ENCODE results near the gene SLC22A23. TPM values are rescaled to one million over a fixed set of nuclear protein-coding genes. Genes with fewer than 3 reads are reported as not detected.

SLC22A23 gene
- total RNA-seq, 1 donor from 2014 or later = 19.4 TPM

- DNase-seq (ENCODE audit: low spot score, unreplicated experiment) = no peak
- H3K36me3 Mint-ChIP-seq (ENCODE audit: insufficient read depth) = no peaks in the 10 kb centered on the region
- H3K27ac Mint-ChIP-seq = no peak overlapping the region
- no peak for TF ChIP-seq CTCF (IDR thresholded peaks at IDR 0.05; ENCODE audit: unreplicated experiment)
- H3K4me1 Mint-ChIP-seq (ENCODE audit: low read depth) = peaks cover 11% of the 10 kb centered on the region
- no peak overlapping the region for H3K4me3 Mint-ChIP-seq (ENCODE audit: low read depth)
- no peaks in the 10 kb centered on the region for H3K9me3 Mint-ChIP-seq (ENCODE audit: low read depth)
- no peaks in the 10 kb centered on the region for H3K27me3 Mint-ChIP-seq
Measured at GRCh38 chr6:3444276-3445088, 12.4 kb downstream of the SLC22A23 start.

GRCh38 chr6:3443221-3443515 is 13.7 kb downstream of the SLC22A23 start:
- H3K36me3 Mint-ChIP-seq (ENCODE audit: insufficient read depth) = no peaks in the 10 kb centered on the region
- no peak overlapping the region for H3K27ac Mint-ChIP-seq

DNA sequence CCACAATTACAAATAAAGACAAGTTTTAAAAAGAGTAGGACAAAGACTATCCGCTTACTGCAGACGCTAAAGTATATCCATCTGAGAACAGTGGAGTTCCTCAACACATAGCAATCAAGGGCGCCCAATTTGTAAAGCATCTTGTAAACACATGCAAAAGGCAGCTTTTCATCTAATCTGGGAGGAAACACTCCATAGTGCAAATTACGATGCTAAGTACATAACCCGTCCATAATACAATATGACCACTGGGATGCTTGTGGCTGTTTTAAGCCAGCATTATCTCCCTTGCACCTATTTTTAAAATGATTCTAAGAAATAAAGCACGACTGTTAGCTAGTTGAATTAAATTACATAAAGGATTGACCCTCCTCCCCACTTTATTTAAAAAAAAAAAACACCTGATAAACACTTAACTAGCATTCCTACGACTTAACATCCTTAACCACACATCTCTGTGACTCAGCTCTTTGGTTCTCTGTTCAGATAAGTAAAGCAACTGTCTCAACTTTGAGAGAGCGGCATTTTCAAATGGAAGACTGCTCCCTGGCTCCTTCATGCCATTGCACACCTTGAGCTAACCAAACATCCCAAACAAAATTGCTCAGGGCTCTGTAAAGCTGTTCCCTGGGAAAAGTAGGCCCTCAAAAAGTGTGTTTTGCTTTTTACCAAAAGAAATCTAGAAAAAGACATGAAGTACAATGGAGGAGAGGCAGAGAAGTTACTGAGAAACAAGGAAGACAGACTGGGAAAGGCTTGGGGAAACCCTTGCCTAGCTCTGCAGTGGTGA is 14.2 kb downstream of the SLC22A23 start:
- DNase-seq (ENCODE audit: low spot score, unreplicated experiment) = no peak
- TF ChIP-seq CTCF (IDR thresholded peaks at IDR 0.05; ENCODE audit: unreplicated experiment) = no peak
- Mint-ChIP-seq H3K4me1 (ENCODE audit: low read depth) (peaks cover 11% of the 10 kb centered on the region), H3K9me3 (ENCODE audit: low read depth) (no peaks in the 10 kb centered on the region), H3K27me3 (no peaks in the 10 kb centered on the region), H3K36me3 (ENCODE audit: insufficient read depth) (peaks cover 2% of the 10 kb centered on the region), H3K27ac (peak overlapping the region; percentile 29), H3K4me3 (ENCODE audit: low read depth) (no peak overlapping the region)

More at GRCh38 chr6:3443221-3443515, 13.7 kb downstream of the SLC22A23 start:
- peaks cover 11% of the 10 kb centered on the region for H3K4me1 Mint-ChIP-seq (ENCODE audit: low read depth)
- no peak for DNase-seq (ENCODE audit: low spot score, unreplicated experiment)
- TF ChIP-seq CTCF (IDR thresholded peaks at IDR 0.05; ENCODE audit: unreplicated experiment) = no peak
- no peaks in the 10 kb centered on the region for H3K27me3 Mint-ChIP-seq
- H3K4me3 Mint-ChIP-seq (ENCODE audit: low read depth) = no peak overlapping the region
- H3K9me3 Mint-ChIP-seq (ENCODE audit: low read depth) = no peaks in the 10 kb centered on the region

- Mint-ChIP-seq H3K36me3 (ENCODE audit: insufficient read depth) (peaks cover 2% of the 10 kb centered on the region), H3K27me3 (peaks cover 3% of the 10 kb centered on the region), H3K9me3 (ENCODE audit: low read depth) (peaks cover 3% of the 10 kb centered on the region), H3K27ac (no peak overlapping the region), H3K4me1 (ENCODE audit: low read depth) (peaks cover 11% of the 10 kb centered on the region), H3K4me3 (ENCODE audit: low read depth) (no peak overlapping the region)
- no peak for TF ChIP-seq CTCF (IDR thresholded peaks at IDR 0.05; ENCODE audit: unreplicated experiment)
- DNase-seq (ENCODE audit: low spot score, unreplicated experiment) = no peak
Measured at GRCh38 chr6:3440911-3441310, 15.9 kb downstream of the SLC22A23 start.

DNA sequence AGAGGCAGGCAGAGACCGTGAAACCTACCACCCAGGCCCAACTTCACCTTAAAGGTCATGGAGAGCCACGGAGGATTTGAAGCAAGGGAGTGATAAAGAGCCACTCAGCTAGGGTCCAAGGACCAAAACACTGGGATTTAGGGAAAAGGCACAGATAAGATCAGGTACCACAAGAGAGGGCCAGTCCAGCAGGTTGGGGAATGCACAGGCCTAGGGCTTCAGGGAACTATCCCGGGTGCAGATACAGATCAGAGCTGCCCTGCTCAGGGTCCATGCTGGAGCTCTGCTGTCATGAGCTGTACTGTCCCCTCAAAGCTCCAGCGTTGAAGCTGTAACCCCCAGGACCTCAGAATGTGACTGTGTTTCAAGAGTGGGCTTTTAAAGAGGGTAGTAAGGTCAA is 16.9 kb downstream of the SLC22A23 start:
- DNase-seq (ENCODE audit: low spot score, unreplicated experiment) = no peak
- peaks cover 11% of the 10 kb centered on the region for H3K4me1 Mint-ChIP-seq (ENCODE audit: low read depth)
- peaks cover 3% of the 10 kb centered on the region for H3K27me3 Mint-ChIP-seq
- no peak overlapping the region for H3K27ac Mint-ChIP-seq
- peaks cover 3% of the 10 kb centered on the region for H3K9me3 Mint-ChIP-seq (ENCODE audit: low read depth)
- H3K36me3 Mint-ChIP-seq (ENCODE audit: insufficient read depth) = peaks cover 4% of the 10 kb centered on the region
- H3K4me3 Mint-ChIP-seq (ENCODE audit: low read depth) = no peak overlapping the region
- no peak for TF ChIP-seq CTCF (IDR thresholded peaks at IDR 0.05; ENCODE audit: unreplicated experiment)
